NCI-H2196 (cell line): Measurements from ENCODE around the gene IL34.
"Not testable (repeated sequence)": the region's sequence is repeated elsewhere in the genome, so short reads cannot be mapped to it uniquely, and the experiment has no call there.

ENCODE experiments used
- DNase-seq: peaks from one replicate; lab custom pipeline; 2025; ENCODE audit not compliant: unreplicated experiment; lab: John Stamatoyannopoulos, UW

IL34 gene

DNA sequence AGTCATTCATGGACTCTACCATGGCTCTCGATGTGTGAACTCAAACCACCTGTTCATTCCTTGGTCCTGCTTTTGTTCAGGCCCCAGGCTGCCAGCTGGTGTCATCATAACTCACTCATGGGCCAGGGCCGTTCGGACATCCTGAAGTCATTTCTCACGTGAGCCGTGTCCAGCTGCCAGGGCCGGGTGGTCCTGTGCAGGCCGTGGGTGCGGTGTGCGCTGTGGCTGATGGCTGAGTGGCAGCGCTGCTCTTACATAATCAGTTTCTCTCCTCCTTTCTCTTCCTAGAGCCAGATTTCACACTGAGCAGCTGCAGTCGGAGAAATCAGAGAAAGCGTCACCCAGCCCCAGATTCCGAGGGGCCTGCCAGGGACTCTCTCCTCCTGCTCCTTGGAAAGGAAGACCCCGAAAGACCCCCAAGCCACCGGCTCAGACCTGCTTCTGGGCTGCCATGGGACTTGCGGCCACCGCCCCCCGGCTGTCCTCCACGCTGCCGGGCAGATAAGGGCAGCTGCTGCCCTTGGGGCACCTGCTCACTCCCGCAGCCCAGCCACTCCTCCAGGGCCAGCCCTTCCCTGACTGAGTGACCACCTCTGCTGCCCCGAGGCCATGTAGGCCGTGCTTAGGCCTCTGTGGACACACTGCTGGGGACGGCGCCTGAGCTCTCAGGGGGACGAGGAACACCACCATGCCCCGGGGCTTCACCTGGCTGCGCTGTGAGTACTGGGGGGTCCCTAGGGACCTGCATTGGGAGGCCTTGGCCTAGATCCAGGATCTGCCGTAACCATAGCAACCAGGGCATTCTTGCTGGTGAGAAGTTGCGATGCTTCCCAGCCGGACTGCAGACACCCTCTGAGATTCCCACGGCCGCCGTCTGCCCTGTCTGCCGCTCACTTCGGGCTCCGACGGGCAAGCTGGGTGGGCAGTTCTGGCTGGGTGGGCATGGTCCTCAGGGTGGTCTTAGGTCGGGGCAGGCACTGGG, at the start of gene IL34:
Gene IL34, plus strand, starts transcription at position 300 of the 982 bp plus-strand sequence. Its CDS starts 389 bp downstream, at position 689.
- no peak for DNase-seq

DNA sequence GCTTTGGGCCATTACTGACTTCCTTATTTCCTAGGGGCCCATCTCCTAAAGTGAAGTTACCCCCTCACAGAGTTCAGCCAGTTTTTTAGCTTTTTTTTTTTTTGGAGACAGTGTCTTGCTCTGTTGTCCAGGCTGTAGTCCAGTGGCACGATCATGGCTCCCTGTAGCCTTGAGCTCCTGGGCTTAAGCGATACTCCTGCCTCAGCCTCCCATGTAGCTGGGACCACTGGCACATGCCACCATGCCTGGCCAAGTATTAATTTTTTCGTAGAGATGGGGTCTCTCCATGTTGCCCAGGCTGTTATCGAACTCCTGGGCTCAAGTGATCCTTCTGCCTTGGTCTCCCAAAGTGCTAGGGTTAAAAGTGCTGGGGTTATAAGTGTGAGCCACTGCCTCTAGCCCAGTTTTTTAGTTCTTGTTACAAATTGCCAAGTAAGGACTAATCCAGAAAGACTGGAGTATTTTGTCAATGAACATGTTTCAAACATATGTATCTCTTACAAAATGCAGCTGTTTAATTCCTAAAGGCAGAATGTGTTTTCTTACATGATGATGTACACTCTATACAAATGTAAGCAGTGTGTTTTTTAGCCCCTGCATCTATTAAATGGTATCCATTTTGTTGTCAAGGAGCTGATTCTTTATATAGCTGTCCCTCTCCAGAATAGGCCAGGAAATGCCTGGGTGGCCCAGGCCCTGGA, 49.1 kb upstream of the IL34 start:
- no peak for DNase-seq

DNA sequence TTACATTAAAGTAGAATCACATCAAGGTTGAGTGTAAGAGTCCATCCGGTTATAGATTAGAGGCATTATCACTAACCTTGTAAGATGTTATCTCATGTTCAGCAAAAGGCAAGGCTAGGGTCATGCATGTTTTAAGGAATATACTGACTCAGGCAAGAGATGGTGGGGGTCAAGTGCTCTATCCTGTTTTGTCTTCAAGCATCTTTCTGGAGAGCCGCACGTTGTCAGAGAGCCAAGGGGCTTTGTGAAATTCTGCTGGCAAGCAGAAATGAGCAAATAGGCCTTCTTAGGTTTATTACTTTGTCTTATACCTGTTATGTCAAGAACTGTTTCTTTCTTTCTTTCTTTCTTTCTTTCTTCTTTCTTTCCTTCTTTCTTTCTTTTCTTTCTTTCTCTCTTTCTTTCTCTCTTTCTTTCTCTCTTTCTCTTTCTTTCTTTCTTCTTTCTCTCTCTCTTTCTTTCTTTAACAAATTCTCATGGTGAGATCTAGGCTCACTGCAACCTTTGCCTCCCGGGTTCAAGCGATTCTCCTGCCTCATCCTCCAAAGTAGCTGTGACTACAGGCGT, 47.3 kb upstream of the IL34 start:
- no peak for DNase-seq

DNA sequence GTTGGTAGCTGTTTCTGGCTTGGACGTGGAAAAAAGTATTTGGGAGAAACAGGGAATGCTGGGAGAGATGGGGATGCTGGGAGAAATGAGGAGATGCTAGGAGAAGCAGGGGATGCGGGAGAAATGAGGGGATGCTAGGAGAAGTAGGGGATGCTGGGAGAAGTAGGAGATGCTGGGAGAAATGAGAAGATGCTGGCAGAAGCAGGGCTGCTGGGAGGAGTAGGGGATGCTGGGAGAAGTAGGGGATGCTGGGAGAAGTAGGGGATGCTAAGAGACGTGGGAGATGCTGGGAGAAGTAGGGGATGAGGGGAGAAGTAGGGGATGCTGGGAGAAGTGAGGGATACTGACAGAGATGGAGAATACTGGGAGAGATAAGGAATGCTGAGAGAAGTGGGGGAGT, 45.6 kb upstream of the IL34 start:
- DNase-seq, result no peak

DNA sequence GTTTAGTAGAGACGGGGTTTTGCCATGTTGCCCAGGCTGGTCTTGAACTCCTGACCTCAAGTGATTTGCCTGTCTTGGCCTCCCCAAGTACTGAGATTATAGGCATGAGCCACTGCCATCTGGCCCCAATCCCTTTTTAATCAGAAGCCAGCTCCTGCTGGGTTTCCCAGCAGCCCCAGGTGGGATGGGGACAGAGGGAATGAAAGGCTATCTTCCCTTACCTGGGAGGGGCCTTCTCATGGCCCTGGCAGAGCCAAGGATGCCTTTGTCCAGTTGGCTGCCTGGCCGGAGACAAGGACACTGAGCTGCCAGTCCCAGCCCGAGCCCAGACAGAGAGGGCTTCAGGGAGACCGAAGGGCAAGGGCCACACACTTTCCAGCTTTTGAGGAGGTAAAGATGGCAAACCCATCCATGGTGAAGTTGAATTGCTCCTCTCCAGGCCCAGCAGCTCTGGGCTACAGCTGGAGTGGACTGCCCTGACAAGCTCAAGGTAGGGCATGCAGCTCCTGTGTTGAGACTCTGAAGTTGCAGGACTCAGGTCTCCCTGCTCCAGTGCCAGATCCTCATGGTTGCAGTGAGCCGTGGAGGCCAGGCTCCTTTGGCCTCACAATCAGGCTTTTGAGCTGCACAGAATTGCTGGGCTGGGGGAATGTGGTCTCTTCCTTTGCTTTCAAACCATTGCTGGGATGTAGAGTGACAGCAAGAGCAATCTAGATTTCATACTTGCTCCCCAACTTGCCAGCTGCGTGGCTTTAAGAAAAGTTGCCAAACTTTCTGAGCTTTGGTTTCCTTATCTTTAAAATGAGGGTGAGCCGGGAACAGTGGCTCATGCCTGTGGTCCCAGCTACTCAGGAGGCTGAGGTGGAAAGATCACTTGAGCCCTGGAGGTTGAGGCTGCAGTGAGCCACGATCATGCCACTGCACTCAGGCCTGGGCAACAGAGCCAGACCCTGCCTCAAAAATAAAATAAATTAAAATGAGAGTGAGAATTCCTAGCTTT, 44.5 kb upstream of the IL34 start:
- no peak for DNase-seq

DNA sequence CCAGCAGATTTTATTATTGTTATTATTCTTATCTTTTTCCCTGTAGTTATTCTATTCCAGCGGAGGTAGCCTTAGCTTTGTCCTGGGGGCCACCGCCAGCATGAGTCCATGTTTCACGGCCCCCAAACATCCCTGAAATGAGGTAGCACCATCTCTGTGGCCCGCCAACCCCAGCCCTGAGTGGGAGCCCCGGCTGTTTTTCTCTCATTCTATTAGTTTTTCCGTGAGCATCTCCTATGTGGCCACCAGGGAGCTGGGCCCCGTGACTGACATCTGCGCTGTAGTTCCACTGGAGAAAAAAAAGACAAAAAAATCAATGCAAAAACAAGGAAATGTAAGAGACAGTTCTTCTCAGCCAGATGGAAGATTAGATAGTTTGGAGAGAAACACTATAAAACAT, 43.5 kb upstream of the IL34 start:
- no peak for DNase-seq

DNA sequence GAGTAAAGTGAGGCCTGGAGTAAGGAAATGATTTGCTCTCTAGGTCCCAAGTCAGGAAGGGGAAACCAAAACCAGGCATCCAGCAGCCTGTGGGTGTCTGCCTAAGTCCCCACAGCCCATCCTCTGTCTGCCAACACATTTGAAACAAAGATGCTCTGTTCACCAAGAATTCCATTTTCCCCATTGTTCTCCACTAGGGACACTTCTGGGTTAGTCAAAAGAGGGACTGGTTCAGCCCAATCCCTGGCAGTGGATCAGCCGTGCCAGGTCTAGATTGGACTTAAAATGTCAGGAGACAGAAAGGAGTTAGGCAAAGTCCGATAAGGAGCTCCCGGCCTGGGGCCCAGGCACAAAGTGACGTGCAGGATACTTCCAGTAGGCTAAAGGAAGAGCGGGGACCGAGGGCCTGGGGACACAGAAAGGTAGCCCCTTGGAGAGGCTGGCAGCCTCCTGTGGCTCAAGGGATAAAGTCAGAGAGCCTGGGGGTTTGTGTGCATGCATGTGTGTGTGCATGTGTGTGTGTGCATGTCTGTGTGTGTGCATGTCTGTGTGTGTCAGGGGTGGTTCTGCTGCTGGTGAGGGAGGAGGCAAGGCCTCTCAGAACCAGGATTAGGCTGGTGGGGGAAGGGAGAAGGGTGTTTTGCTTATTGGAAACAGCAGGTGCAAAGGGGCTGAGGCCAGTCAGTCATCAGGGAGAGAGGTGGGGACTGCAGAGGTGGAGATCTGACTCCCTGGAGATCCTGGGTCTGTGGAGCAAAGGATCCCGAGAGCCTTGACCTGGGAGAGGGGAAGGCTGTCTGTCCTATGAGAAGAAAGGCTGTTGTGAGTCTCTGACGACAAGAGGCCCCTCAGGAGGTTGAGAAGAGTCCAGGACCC, 41.7 kb upstream of the IL34 start:
- no peak for DNase-seq

DNA sequence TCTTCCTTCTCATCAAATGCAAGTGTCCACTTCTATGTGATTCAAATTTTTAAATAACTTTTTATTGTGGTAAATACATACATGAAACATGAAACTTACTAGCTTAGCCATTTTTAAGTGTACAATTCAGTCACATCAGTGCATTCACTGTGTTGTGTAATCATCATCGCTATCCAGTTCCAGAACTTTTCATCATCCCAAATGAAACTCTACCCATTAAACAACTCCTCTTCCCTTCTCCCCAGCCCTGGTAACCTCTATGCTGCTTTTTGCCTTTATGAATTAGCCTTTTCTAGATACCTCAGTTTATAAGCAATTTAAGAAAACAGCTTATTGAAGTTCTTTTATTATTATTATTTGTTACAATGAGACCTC, 41.1 kb upstream of the IL34 start:
- DNase-seq, result no peak

DNA sequence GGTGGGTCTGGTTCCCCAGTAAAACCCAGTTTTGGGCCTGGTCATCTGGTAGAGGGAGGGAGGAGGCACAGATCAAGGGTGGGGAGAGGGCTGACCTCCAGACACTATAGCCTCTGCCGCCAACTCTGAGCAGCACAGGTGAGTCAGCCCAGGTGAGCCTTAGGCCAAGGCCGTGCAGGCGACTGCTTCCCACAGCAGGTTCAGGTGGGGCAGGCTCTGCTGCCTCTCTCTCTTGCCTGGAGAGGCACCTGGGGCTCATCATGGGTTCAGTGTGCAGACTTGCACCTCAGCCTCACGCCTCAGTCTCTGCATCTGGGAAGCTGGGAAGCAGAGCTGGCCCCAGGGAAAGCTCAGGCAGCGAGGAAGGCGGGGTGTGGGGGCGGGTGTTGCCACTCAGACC, 37.8 kb upstream of the IL34 start:
- no peak for DNase-seq

DNA sequence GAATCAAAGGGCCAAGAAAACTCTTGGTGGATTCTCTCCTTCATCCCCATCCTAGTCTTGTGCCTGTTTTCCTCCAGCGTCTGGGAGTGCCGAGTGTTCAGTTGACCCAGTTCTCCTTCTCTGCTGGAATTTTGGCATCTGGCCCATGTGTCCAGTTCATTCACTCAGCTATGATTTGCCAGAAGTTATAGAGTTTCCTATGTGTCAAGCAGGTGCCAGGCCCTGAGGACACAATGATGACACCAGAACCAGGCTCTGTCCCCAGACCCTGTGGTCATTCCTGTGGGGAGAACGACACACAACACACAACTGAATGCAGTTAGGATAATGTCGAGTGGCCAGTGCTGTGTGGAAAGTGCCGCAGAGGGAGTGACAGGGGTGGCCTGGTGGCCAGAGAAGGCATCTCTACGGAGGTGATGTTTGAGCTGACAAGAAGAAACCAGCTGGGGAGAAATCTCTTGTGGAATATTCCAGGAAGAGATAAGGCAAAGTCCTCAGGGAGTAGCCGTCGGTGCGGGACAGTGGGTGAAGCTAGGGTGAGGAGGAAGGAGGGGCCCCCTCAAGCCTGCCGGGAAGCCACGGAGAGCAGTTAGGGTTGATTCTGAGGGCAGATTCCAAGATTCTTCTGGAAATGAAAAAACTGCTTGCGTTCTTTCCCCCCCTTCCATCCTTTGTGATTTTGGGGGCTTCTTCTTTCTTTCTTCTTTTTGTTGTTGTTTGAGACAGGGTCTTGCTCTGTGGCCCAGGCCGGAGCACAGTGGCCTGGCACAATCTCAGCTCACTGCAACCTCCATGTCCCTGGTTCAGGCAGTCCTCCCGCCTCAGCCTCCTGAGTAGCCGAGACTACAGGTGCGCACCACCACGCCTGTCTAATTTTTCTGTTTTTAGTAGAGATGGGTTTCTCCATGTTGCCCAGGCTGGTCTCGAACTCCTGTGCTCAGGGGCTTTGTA, 35.8 kb upstream of the IL34 start:
- no peak for DNase-seq

DNA sequence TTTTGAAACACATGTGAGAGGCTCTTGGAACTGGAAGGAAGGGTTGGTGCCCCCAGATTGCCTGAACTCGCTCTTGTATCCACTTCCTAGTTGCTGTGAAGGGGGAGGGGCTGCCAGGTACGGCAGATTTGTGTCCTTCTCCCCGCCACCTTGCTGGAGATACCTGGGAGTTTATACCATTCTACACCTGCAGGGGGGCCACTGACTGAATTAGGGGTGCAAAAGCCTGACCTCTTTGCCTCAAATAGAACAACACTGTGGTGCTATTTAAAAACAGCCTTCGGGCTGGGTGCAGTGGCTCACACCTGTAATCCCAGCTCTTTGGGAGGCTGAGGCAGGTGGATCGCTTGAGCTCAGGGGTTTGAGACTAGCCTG, 35.1 kb upstream of the IL34 start:
- DNase-seq, result no peak

DNA sequence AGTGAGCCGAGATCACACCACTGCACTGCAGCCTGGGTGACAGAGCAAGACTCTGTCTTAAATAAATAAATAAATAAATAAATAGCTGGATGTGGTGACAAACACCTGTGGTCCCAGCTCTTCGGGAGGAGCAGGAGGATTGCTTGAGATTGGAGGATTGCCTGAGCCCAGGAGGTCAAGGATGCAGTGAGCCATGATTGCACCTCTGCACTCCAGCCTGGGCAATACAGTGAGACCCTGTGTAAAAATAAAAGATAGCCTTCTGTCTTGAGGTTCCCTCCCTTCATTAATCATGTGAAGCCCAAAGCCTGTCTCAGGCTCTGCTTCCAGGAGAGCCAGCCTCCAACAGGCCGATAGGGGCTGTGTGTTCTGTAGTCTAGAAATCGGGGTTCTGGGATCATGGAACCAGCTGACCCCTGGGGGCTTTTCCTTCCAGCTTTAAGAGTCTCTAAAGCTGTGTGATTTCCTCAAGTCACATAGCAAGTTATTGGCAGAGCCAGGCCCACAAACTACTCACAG, 34.5 kb upstream of the IL34 start:
- no peak for DNase-seq

DNA sequence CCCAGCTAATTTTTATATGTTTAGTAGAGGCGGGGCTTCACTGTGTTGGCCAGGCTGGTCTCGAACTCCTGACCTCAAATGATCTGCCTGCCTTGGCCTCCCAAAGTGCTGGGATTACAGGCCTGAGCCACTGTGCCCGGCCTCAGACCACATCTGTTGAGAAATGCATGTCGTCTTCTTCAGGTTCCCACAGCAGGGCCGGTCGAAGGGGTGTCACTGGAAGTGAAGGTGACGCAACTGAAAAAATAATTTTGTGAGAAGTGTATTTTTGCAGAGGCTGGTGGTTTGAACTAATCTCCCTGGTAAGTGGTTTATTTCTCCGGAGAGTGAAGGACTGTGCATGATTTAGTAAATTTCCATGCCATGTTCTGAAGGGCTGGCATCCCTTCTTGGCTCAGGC, 33.4 kb upstream of the IL34 start:
- DNase-seq, result no peak

DNA sequence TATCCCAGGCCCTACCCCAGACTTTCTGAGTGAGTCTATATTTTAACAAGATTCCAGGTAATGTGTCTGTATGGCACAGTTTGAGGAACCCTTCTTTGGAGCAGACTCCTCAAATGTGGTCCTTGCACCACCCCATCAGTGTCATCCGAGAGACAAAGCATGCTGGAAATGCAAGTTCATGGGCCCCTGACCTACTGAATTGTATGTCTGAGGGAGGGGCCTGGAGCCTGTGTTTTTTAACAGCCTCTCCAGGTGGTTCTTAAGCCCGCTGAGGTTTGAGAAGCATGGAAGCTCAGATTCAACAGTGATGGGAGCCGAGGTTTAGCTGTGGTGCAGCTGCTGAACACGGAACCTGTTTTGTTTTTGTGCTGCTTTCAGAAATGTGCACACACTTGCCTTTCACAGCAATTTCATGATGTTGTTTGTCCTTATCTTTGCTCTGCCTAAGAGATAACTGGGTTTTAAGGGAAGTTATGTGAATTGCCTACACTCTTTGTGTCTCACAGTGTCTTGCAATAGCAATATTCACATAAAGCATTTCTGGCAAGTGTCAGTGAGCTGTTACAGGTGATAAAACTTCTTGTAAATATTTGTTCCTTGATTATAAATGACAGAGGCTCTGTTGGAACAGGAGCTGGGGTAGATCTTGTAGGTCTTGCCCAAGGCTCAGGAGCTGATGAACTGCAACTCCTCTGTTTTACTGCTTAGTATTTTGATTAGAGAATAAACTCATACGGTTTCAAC, 32.0 kb upstream of the IL34 start:
- no peak for DNase-seq

DNA sequence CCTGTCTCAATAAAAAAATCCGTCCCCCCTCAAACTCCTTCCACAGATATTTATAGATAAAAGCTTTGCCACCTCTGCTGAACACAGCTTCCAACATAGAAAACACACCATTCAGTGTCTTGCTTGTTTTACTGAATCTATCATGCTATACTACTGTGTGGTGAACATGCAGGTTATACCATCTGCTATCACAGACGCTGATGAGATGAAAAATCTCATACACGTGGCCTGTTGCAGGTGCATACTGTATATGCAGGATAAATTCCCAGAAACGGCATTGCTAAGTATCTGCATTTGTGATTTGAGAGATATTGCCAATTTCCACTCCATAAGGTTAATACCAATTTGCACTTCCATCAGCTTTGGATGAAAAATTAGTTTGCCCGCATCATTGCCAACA, 30.4 kb upstream of the IL34 start:
- no peak for DNase-seq

DNA sequence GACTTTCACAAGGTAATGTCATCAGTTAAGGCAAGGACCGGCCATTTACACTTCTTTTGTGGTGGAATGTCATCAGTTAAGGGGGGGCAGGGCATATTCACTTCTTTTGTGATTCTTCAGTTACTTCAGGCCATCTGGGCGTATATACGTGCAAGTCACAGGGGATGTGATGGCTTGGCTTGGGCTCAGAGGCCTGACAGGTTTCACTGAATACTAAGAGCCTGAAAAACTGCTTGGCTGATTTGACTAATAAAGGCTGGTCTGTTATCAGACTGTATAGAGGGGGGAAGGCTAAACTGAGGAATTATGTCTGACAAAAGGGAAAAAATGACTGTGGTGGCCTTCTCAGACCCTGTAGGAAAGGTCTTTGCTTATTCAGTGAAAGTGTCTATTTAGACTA, 24.5 kb upstream of the IL34 start:
- not testable (repeated sequence) for DNase-seq

DNA sequence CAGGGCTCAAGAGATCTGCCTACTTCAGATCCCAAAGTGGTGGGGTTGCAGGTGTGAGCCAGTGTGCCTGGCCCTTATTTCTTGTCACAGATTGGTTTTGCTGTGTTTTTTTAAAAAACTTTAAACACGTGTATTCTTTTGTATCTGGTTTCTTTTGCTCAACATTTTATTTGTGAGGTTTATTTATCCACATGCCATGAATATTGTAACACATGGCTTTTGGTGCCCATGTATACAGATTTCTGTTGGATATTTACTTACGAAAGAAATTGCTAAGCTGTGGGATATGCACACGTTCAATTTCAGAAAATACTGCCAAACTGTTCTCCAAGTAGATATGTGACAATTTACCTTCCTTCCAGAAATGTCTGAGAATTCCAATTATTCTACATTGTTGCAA, 18.7 kb upstream of the IL34 start:
- DNase-seq, result no peak
